Measurements from ENCODE around the gene NR2F6.

The NR2F6 gene

GRCh38 chr19:17266589-17266974 lies 20.9 kb upstream of the NR2F6 start:
- in situ Hi-C loops (cut with MboI; ENCODE audit: low pct_unique_long_range_greater_than_20kb, low sequenced_read_pairs): no loop called here

GRCh38 chr19:17266026-17266425 lies 20.3 kb upstream of the NR2F6 start:
- in situ Hi-C loops (cut with MboI; ENCODE audit: low pct_unique_long_range_greater_than_20kb, low sequenced_read_pairs): no loop called here
- DNase-seq: no peak

More at GRCh38 chr19:17266589-17266974, 20.9 kb upstream of the NR2F6 start:
- DNase-seq: no peak

- DNase-seq: no peak
- in situ Hi-C loops (cut with MboI; ENCODE audit: low pct_unique_long_range_greater_than_20kb, low sequenced_read_pairs): no loop called here
Measured at GRCh38 chr19:17264641-17264979, 18.9 kb upstream of the NR2F6 start, which contains the start of gene USHBP1. TSS of gene USHBP1 (minus strand) at chr19:17264745. CDS start at chr19:17264299, 446 bp downstream.

GRCh38 chr19:17263712-17264640 lies 18.3 kb upstream of the NR2F6 start:
- DNase-seq: no peak
- in situ Hi-C loops (cut with MboI; ENCODE audit: low pct_unique_long_range_greater_than_20kb, low sequenced_read_pairs): no loop called here

- no peak for DNase-seq
- in situ Hi-C loops (cut with MboI; ENCODE audit: low pct_unique_long_range_greater_than_20kb, low sequenced_read_pairs): no loop called here
Measured at GRCh38 chr19:17262557-17262956, 16.8 kb upstream of the NR2F6 start.

GRCh38 chr19:17260842-17261325 lies 15.2 kb upstream of the NR2F6 start:
- DNase-seq: peak; percentile 94
- in situ Hi-C loops (cut with MboI; ENCODE audit: low pct_unique_long_range_greater_than_20kb, low sequenced_read_pairs): no loop called here

GRCh38 chr19:17259934-17260333 lies 14.2 kb upstream of the NR2F6 start:
- in situ Hi-C loops (cut with MboI; ENCODE audit: low pct_unique_long_range_greater_than_20kb, low sequenced_read_pairs): no loop called here
- no peak for DNase-seq

- no peak for DNase-seq
- in situ Hi-C loops (cut with MboI; ENCODE audit: low pct_unique_long_range_greater_than_20kb, low sequenced_read_pairs): no loop called here
Measured at GRCh38 chr19:17259118-17259780, 13.5 kb upstream of the NR2F6 start.

- no peak for DNase-seq
- in situ Hi-C loops (cut with MboI; ENCODE audit: low pct_unique_long_range_greater_than_20kb, low sequenced_read_pairs): no loop called here
Measured at GRCh38 chr19:17256130-17256529, 10.4 kb upstream of the NR2F6 start.

- in situ Hi-C loops (cut with MboI; ENCODE audit: low pct_unique_long_range_greater_than_20kb, low sequenced_read_pairs): no loop called here
- DNase-seq: no peak
Measured at GRCh38 chr19:17255150-17255621, 9.5 kb upstream of the NR2F6 start.

GRCh38 chr19:17254636-17255035 lies 8.9 kb upstream of the NR2F6 start:
- DNase-seq: peak; percentile 66
- in situ Hi-C loops (cut with MboI; ENCODE audit: low pct_unique_long_range_greater_than_20kb, low sequenced_read_pairs): no loop called here

- no peak for DNase-seq
- in situ Hi-C loops (cut with MboI; ENCODE audit: low pct_unique_long_range_greater_than_20kb, low sequenced_read_pairs): no loop called here
Measured at GRCh38 chr19:17249887-17250548, 4.3 kb upstream of the NR2F6 start.

- DNase-seq: no peak
- in situ Hi-C loops (cut with MboI; ENCODE audit: low pct_unique_long_range_greater_than_20kb, low sequenced_read_pairs): no loop called here
Measured at GRCh38 chr19:17248011-17248776, 2.5 kb upstream of the NR2F6 start.

- in situ Hi-C loops (cut with MboI; ENCODE audit: low pct_unique_long_range_greater_than_20kb, low sequenced_read_pairs): no loop called here
Measured at GRCh38 chr19:17246681-17247425, 1.1 kb upstream of the NR2F6 start.

GRCh38 chr19:17244618-17245534 lies 843 bp downstream of the NR2F6 start:
- DNase-seq: no peak
- in situ Hi-C loops (cut with MboI; ENCODE audit: low pct_unique_long_range_greater_than_20kb, low sequenced_read_pairs): no loop called here

More at GRCh38 chr19:17246681-17247425, 1.1 kb upstream of the NR2F6 start:
- no peak for DNase-seq

- in situ Hi-C loops (cut with MboI; ENCODE audit: low pct_unique_long_range_greater_than_20kb, low sequenced_read_pairs): no loop called here
- no peak for DNase-seq
Measured at GRCh38 chr19:17243830-17244617, 1.7 kb downstream of the NR2F6 start.

Data from KBM-7 (cell line).